ENCODE results near the gene IL1RAP.
A peak's percentile ranks its signal among the peaks of the same experiment; 100 is the strongest.

The IL1RAP gene

DNA sequence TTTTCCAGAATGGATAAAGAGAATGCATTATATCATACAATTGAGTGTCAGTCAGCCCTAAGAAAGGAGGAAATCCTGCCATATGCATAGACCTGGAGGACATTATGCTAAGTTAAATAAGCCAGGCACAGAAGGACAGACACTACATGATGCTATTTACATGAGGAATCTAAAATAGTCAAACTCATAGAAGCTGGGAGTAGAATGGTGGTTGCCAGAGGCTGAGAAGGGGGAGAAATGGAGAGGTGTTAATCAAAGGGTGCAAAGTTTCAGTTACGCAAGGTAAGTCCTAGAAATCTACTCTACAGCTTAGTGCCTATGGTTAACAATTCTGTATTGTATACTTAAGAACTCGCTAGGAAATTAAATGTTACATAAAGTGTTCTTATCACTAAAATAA lies 66.5 kb downstream of the IL1RAP start:
- no peak for DNase-seq

DNA sequence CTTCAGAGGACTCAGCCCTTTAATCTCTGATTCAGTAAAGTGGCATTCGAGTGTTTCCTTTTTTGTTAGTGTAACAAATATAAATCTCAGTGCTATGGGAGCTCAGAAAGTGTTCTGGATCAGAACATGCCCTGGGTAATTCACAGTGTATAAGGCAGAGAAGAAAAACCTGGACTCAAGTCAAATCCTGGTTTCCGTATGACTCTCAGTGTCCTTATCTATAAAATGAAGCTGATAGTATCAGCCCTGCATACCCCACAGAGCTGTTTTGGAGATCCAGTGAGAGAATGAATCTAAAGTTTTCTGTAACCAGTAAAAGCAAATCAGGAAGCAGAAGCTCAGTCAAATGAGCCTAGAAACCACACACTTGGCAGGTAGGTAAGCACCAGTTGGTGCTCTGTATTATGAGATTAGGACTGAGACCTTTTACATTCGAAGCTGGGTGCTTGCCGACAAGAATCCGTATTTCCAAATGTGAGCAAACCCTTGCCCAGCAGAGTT lies 67.2 kb downstream of the IL1RAP start:
- no peak for DNase-seq

DNA sequence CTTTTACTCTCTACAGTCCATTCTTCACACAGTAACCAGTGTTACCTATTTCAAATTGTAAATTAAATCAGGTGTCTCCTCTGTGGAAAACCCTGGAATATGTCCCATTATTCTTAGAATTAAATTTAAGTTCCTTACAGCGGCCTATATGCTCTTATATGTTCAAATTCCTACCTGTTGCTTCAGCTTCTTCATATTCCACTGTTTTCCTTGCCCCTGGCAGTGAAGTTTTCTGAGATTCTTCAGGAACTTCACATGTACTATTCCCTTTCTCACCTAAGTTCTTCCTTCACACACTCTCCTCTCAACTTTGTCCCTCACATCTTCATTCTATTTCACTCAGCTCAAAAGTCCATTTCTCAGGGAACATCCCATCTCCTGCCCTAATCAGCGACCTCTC lies 68.8 kb downstream of the IL1RAP start:
- DNase-seq, result no peak

DNA sequence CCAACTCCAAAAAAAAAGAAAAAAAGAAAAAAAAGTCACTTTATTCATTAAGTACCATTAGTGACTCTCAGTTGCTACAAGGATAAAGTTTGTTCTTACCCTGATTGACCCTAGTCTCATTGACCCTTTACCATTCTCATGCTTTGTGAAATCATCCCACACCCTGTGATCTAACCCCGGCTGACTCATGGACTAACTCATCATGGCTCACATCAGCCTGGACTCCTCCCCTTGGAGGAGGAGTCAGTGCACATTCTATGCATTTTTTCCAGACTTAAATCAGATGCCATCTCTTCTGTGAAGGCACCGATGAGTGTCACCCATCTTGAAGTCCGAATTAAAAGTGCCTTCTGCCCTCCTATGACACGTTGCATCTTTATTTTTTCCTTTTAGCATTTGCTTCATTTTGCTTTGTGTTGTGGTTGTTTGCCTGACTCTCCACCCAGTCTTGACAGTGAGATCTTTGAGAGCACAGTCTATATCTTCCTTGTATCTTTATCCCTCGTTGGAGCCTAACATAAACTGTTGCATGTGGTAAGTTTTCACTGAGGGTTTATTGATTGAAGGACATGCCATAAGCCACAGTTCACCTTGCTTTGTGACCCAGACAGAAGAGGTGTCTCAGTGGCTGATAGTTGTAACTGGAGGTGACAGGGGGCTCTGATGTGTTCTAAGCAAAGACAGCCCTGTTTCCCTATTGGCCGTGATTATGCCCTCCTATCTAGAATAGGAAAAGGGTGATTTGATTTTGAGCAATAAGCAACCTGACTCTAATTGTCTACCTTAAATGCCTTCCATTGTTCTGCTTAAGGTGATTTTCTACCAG lies 72.1 kb downstream of the IL1RAP start:
- DNase-seq, result peak; percentile 29

DNA sequence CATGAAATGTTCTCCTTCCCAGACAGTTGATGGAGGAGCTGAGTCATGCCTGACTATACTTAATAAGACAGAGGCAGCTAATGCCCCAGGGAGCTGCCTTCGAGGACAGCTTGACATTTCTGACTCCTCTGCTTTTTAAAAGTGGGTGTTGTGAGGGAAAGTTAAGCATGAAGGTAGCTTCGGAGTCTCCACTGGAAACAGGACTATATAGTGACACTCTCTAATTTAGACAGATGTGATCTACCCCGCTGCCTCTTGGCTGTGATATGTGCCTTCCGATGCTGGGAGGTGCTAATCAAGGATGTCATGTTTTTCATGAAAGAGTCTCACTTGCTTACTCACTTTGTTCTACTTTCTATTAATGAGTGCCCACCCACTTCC lies 72.7 kb downstream of the IL1RAP start:
- no peak for DNase-seq

DNA sequence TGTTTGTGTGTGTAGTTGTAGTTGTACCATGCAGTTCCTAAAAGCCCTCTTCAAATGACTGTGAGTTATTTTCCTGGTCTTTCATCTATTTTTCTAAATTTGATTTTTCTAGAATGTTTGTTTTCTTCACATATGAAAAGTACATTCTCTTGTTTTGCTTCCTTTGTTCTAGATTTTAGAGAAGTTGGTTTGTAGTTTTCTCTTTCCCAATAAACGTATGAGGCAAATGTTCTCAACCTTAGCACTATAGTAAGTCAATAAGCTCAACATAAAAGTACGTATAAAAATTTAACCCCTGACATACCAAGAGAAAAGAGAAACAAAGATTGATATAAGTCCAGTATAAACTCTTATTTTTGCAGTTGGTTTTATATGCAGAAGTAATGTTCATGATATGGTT lies 74.7 kb downstream of the IL1RAP start:
- no peak for DNase-seq

DNA sequence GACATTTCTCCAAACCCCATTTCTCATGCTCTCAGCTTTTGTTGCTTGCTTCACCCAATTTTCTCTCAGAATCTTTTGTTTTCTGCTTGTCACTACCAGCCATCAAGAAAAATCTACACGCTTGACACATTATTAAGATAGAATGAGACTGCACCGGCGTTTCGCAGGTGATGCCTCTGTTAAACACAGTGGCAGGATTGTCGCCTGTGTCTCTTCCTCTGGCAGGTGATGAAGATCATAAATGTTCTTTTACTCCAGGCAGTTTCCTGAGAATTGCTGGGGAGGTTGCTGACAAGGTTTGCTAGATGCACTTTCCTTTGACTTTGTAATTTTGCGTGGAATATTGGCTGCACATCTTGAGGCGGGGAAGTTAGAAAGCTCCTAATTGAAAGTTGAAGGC lies 75.4 kb downstream of the IL1RAP start:
- DNase-seq, result no peak

DNA sequence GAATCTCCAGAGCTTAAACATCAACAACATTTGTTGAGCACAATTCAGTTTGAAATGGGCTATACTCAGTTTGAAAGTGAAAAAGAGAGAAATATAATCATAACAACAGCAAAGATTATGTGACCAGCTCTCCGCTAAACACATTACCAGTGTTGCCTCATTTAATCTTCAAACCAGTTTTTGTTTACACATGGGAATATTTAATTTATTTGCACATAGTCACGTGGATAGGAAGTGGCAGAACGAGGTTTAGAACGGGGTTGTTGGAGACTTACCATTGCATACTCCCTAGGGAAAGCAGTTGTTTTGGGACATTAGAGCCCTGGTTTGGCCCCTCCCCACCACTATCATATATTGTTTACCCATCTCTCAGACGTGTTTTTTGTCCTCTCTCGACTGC lies 77.2 kb downstream of the IL1RAP start:
- DNase-seq, result no peak

DNA sequence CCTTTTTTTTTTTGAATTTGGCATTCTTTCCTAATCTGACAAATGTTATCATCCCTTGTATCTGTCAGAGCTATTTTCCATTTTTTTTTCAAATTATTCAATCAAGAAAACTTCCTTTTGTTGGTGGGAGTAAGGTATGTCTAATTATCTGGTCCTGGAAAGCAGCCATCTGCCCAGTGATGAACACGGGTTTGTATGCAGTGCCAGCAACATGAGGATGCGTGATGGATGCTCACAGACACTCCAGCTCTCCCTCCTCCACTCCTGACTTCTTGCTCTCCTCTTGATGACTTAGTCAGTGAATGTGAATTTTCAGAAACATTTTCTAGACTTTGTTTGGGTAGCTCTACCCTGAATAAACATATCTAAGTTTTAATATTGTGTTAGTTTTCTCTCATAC lies 79.2 kb downstream of the IL1RAP start:
- no peak for DNase-seq

DNA sequence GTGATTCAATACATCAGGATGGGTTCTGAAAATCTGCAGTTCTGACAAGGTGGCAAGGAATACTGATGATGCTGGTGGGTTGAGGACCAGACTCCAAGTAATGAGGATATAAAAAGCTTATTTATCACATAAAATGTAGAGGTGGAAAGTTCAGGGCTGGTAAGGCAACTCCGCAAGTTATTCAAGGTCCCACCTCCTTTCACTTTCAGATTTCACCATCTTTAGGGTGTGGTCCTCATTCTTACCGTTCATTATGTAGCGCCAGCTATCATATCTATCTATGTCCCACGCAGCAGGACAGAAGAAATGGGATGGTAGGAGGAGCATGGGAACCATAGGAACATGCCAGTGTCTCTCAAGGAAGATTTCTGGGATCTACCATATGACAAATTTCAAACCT lies 80.3 kb downstream of the IL1RAP start:
- DNase-seq, result no peak

DNA sequence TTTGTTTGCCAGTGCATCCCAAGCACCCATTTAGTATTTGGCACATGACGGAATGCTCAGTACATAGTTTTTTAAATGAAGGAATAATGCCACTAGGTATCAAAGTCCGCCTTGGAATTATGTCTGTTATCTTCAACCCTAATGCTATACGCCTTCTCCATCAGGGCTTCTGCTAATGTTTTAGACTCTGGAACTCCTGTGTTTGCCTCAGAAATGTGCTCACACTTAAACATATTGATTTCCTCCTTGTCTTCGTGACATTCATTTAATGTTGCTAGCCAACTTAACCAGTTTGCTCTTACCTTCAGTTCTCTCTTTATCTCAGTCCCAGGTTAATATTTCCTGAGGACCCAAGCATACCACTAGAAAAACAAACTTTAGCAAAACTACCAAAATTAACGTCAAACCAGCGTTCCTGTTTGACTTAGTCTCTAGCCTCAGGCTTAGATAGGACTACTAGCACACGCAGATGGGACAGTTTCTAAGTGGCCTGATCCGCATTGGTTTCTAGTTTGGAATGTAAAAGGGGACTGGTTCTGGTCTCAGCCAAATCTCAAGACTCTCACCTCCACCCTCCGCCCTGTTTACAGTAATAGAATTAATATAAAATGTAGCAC lies 81.4 kb downstream of the IL1RAP start:
- DNase-seq, result no peak

DNA sequence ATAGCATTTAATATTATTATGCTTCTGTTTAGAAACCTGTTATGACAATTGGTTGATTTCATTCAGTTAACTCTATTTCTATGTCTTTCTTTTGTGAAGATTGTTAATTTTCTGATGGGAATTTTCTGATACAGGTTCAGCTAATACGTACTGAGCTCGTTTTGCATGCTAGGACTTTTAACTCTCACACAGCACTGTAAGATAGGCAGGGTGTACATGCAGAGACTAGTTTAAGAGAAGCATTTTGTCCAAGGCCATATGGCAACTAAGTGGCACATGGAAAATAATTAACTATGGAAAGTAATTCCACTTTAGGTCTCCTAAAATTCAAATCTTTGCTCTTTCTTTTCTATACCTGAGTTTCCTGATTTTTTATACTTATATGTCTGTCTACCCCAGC lies 81.9 kb downstream of the IL1RAP start:
- DNase-seq, result no peak

DNA sequence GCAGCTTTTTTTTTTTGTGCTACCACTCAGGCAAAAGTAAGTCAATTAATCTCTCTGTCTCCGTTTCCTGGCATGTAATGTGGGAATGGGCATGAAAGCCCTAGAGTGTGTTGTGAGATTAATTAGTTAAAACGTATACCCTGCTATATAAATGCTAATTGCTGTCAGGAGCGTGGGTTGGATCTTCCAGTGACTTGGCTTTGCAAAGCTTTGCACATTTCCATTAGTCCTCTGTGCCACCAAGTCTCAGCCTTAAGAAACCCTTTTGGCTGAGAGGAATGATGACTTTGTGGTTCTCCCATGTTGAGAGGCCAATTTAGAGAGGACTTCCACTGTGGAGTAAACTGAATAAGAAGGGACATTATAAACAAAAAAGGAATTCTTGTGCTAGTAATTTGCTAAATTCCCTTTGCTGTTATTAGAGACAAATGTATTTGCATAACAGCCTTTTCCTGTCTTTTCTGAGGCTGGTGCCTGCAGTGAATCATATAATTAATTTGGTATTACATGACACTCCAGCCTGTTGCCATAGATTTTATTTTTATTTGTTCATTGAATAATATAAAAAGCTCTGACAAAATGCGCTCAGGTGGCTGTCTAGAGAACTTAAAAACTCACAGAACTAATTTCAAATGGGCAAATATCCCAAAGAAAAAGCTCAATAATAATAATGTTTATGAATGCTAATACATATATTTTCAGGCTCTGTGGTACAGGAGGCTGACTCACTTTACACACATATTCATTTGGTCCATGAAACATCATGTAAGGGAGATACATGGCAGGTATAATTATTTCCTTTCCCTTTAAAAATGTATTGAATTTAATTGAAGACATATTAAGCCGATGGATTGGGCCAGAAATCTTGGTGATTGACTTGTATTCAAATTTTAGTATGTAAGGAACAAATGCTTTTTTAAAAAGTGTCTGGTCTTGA lies 82.7 kb downstream of the IL1RAP start:
- no peak for DNase-seq

DNA sequence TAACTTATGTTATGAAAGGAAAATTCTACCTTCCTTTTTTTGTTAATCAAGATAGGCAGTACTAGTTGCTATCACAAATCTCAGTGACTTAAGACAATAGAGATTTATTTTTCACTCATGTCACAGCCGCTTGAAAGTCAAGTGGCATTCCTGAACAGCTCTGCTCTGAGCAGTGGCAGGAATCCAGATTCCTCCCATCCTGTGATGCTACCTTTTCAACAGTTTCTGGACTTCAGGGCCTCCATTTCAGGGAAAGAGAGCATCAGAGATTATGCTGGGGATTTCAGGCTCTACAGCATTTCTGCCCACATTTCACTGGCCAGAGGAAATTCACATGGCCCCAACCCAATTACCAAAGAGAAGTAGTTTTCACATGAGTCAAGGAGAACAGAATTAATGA lies 83.4 kb downstream of the IL1RAP start:
- no peak for DNase-seq

DNA sequence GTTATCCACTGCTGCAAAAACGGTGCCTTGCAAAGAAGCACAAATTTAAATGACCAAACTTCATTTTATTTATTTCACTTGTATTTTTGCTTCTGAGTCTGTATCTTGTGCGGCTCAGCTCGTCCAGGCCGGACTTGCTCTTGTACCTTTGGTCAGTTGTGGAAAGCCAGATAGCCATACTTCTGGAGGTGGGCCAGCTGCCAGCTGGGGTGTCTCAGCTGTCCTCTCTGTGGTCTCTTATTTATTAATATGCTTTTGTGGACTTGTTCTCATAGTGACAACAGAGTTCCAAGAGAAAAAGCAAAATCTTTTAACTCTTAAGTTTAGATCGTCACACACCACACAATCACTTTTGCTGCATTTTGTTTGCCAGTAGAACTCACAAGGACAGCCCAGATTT lies 87.7 kb downstream of the IL1RAP start:
- DNase-seq, result no peak

DNA sequence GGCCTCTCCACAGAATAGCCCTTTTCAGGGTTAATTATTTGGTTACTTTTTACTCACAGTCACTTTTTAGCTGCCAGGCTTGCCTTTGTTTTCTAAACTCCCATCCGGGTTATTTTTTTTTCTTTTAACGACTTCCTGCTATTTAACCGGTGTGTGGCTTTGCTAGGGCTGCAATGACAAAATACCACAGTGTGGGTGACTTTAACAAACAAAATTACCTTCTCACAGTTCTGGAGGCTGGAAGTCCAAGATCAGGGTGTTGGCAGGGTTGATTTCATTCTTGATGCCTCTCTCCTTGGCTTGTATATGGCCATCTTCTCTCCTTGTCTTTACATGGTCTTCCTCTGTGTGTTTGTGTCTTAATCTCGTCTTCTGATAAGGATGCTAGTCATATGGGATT lies 91.5 kb downstream of the IL1RAP start:
- no peak for DNase-seq

DNA sequence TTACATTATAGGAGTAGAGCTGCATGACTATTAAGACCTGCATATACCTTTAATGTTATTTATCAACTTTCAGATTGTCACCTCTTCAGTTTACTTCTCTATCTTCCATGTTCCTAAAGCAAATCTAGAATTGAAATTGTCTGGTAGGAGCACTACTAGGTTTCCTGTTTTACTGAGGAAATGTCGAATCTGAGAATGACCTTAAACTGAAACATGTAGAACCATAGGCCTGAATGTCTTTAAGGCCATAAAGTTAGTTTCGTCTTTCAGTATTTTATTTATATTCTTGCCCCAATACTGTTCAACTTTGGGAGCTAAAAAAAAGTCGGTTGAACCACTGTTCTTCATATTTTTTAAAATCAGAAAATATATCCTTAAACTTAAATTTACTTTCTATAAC lies 92.7 kb downstream of the IL1RAP start:
- no peak for DNase-seq

DNA sequence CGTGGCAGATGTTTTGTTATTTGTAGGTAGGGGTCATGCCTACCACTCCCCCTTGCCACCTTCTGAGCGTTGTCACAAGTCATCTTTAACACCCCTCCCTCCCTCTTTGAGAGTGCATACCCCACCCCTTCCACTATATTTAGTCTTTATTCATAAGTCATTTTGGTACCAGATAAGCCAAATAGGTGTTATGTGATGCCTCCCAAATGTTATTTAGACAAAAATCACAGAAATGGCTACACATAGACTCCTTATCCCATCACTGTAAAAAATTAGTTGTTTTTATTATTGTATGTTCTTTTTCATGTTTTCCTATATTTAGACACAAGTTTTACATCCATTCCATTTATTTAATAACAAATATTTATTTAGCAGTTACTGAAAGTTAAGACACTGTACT lies 93.1 kb downstream of the IL1RAP start:
- DNase-seq, result no peak

DNA sequence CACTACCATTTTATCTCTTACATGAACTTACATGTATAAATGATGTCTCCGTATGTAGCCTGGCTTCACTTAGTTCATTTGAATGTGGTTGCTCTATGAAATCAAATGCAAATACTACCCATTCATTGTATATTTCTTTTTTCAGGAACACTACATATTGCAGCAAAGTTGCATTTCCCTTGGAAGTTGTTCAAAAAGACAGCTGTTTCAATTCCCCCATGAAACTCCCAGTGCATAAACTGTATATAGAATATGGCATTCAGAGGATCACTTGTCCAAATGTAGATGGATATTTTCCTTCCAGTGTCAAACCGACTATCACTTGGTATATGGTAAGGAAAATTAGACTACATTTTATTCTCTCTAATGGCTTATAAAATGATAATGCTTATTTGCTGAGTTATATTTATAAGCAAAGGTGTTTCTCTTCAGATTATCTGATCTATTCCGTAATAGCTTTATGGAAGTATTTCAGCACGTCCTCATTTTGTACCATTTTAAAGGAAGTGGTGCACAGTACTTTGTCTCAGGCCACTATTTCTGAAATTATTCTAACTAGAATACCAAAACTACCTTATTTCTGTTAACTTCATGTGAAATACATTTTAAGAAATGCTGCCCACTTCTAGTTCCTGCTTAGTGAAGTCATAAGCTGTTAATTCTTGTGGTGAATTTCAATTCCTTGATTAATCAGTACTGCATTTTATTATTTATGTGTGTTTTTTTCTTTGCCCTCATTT lies 95.1 kb downstream of the IL1RAP start:
- DNase-seq, result no peak

DNA sequence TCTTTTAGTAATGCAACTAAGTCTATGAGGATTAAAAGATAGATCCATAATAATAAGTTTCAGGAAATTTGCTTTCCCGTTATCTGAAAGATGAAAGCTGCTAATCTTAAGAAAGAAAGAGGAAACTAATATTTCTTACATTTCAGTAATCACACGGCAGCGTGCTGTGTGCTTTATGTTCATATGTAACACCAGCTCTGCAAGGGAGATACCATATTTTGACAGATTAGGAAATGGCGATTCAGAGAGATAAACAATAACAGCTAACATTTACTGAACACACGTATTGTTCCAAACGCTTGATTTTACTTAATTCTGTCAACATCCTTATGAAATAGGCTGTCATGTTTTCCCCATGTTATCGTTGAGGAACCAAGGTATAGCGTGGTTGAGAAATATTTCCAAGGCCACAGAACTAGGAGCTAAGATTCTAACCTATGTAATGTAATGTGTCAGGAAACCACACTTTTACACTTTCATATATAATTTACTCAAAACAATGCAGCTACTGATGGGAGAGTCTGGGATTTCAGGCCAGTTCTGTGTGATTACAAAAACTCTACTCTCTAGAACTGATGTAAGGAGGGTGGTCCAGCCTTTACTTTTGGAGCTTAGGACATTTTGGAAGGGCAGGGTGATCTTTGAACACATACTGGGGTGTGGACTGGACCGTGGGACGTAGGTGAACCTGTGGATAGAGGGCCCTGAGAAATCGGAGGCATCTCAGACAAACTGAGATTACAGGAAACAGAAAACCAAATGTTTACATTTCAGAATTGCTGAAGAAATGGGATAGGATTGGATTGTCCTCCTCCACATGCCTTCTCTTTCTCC lies 100.6 kb downstream of the IL1RAP start:
- DNase-seq, result no peak

DNA sequence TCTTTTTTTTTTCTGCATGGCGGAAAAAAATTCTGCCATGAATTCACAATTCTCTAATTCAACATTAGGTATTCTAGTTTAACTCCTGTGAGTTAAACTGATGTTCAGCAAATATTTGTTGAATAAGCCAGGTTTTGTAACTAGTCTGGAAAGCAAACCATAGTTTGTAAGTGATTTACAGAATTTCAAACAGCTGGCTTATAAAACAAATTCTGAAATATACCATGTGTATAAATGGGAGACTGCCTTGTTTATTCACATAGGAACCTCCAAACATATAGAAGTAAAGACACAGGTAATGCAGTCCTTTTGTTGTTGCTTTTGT lies 101.1 kb downstream of the IL1RAP start:
- no peak for DNase-seq

DNA sequence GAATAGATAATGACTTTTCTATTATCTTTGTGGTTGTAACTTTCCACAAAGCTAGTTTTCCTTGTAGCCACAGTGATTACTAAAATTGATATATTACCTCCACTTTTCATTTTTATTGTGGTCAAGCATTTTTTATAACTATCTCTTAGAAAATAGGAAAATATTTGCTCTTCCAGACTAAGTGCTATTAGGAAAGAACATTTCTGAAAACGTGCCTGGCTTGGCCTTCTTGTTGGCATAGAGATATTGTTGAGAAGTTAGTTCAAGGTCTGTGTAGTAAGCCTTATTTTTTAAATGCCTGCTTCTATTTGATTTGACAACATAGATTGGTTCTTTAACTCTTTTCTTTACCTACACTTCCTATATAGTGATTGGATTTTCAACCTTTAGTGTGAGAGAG lies 101.7 kb downstream of the IL1RAP start:
- no peak for DNase-seq

Data from 8988T (cell line).